Measurements from ENCODE around the gene POC5. TPM values are rescaled to one million over a fixed set of nuclear protein-coding genes. Genes with fewer than 3 reads are reported as not detected.
"Not testable (repeated sequence)": the region's sequence is repeated elsewhere in the genome, so short reads cannot be mapped to it uniquely, and the experiment has no call there.

Gene POC5
- total RNA-seq, 1 donor from 2014 or later, result 10.7 TPM

GRCh38 chr5:75744355-75744754 lies 27.1 kb upstream of the POC5 start:
- intact Hi-C loops (cut with DNase I), result no loop called here
- H3K36me3 ChIP-seq, result no peaks in the 10 kb centered on the region
- no peaks in the 10 kb centered on the region for H3K4me1 ChIP-seq
- DNase-seq (no peak), ATAC-seq (no peak)
- peaks cover 8% of the 10 kb centered on the region for H3K27me3 ChIP-seq (ENCODE audit: low read depth)
- no peak overlapping the region for H3K27ac ChIP-seq
- no peaks in the 10 kb centered on the region for H3K9me3 ChIP-seq
- no peak overlapping the region for H3K4me3 ChIP-seq
- TF ChIP-seq CTCF (IDR thresholded peaks at IDR 0.05), result no peak

GRCh38 chr5:75736273-75736672 lies 19.0 kb upstream of the POC5 start:
- Histone ChIP-seq H3K4me1 (no peaks in the 10 kb centered on the region), H3K36me3 (no peaks in the 10 kb centered on the region), H3K4me3 (no peak overlapping the region), H3K27me3 (ENCODE audit: low read depth) (no peaks in the 10 kb centered on the region), H3K27ac (no peak overlapping the region), H3K9me3 (no peaks in the 10 kb centered on the region)
- ATAC-seq, result no peak
- no peak for DNase-seq
- intact Hi-C loops (cut with DNase I), result no loop called here
- no peak for TF ChIP-seq CTCF (IDR thresholded peaks at IDR 0.05)

GRCh38 chr5:75734913-75735789 lies 17.9 kb upstream of the POC5 start:
- ATAC-seq (no peak), DNase-seq (no peak)
- H3K4me1 ChIP-seq, result no peaks in the 10 kb centered on the region
- no peaks in the 10 kb centered on the region for H3K9me3 ChIP-seq
- TF ChIP-seq CTCF (IDR thresholded peaks at IDR 0.05), result peak; percentile 39
- intact Hi-C loops (cut with DNase I), result no loop called here
- H3K27me3 ChIP-seq (ENCODE audit: low read depth), result no peaks in the 10 kb centered on the region
- no peak overlapping the region for H3K4me3 ChIP-seq
- no peaks in the 10 kb centered on the region for H3K36me3 ChIP-seq
- H3K27ac ChIP-seq, result no peak overlapping the region

- DNase-seq (no peak), ATAC-seq (no peak)
- Histone ChIP-seq H3K9me3 (no peaks in the 10 kb centered on the region), H3K27ac (no peak overlapping the region), H3K36me3 (no peaks in the 10 kb centered on the region), H3K27me3 (ENCODE audit: low read depth) (no peaks in the 10 kb centered on the region), H3K4me3 (no peak overlapping the region), H3K4me1 (no peaks in the 10 kb centered on the region)
- intact Hi-C loops (cut with DNase I), result no loop called here
- TF ChIP-seq CTCF (IDR thresholded peaks at IDR 0.05), result no peak
These were observed 16.5 kb upstream of the POC5 start for GRCh38 chr5:75733767-75734166.

- H3K4me1 ChIP-seq; DNase-seq; H3K4me3 ChIP-seq; H3K27ac ChIP-seq; intact Hi-C loops (cut with DNase I); H3K36me3 ChIP-seq; H3K9me3 ChIP-seq; H3K27me3 ChIP-seq (ENCODE audit: low read depth): not testable (repeated sequence)
- peak; percentile 33 to 58 for ATAC-seq
These were observed 14.3 kb upstream of the POC5 start for GRCh38 chr5:75731515-75731914.

GRCh38 chr5:75729321-75729720 lies 12.1 kb upstream of the POC5 start:
- Histone ChIP-seq H3K27ac (no peak overlapping the region), H3K4me1 (no peaks in the 10 kb centered on the region), H3K27me3 (ENCODE audit: low read depth) (no peaks in the 10 kb centered on the region), H3K36me3 (no peaks in the 10 kb centered on the region), H3K4me3 (no peak overlapping the region), H3K9me3 (no peaks in the 10 kb centered on the region)
- intact Hi-C loops (cut with DNase I), result no loop called here
- DNase-seq (no peak), ATAC-seq (no peak)
- TF ChIP-seq CTCF (IDR thresholded peaks at IDR 0.05), result no peak
